Stimulated activated naive CD8-positive, alpha-beta T cell treated with anti-CD3 and anti-CD28 coated beads, Interleukin-15, Interleukin-2, amounts not matched to agents 100 ng/mL and 50 ng/mL, for 24 hours (primary cell): Measurements from ENCODE around the gene TSPAN1.

Experiments used
- H3K27ac Mint-ChIP-seq: one replicate; pipeline ENCODE4 v1.8.0; 2021; ENCODE audit warnings: mild to moderate bottlenecking, mixed read lengths
- H3K27me3 Mint-ChIP-seq: one replicate; pipeline ENCODE4 v1.8.0; 2021; ENCODE audit warnings: mixed read lengths
- H3K36me3 Mint-ChIP-seq: one replicate; pipeline ENCODE4 v1.8.0; 2021; ENCODE audit warnings: low read depth, mixed read lengths
- H3K4me1 Mint-ChIP-seq: one replicate; pipeline ENCODE4 v1.8.0; 2021; ENCODE audit warnings: low read depth, mixed read lengths
- H3K4me3 Mint-ChIP-seq: one replicate; pipeline ENCODE4 v1.8.0; 2021; ENCODE audit warnings: mild to moderate bottlenecking, mixed read lengths
- H3K9me3 Mint-ChIP-seq: one replicate; pipeline ENCODE4 v1.8.0; 2021; ENCODE audit warnings: mixed read lengths

Gene TSPAN1

GRCh38 chr1:46175243-46175642 is 356 bp downstream of the TSPAN1 start:
- Mint-ChIP-seq H3K27ac (no peak overlapping the region), H3K9me3 (no peaks in the 10 kb centered on the region)

GRCh38 chr1:46176211-46176865 is 1.5 kb downstream of the TSPAN1 start, which contains the start of gene P3R3URF:
P3R3URF (minus strand) TSS chr1:46176488; CDS start chr1:46176471, 17 bp downstream.
- Mint-ChIP-seq H3K9me3 (no peaks in the 10 kb centered on the region), H3K36me3 (no peaks in the 10 kb centered on the region), H3K27ac (no peak within 1 kb of the TSS), H3K27me3 (no peaks in the 10 kb centered on the region), H3K4me1 (no peaks in the 10 kb centered on the region), H3K4me3 (no peak within 1 kb of the TSS)

More at GRCh38 chr1:46175243-46175642, 356 bp downstream of the TSPAN1 start:
- no peaks in the 10 kb centered on the region for H3K4me1 Mint-ChIP-seq
- H3K4me3 Mint-ChIP-seq: no peak overlapping the region
- H3K36me3 Mint-ChIP-seq: no peaks in the 10 kb centered on the region
- no peaks in the 10 kb centered on the region for H3K27me3 Mint-ChIP-seq

DNA sequence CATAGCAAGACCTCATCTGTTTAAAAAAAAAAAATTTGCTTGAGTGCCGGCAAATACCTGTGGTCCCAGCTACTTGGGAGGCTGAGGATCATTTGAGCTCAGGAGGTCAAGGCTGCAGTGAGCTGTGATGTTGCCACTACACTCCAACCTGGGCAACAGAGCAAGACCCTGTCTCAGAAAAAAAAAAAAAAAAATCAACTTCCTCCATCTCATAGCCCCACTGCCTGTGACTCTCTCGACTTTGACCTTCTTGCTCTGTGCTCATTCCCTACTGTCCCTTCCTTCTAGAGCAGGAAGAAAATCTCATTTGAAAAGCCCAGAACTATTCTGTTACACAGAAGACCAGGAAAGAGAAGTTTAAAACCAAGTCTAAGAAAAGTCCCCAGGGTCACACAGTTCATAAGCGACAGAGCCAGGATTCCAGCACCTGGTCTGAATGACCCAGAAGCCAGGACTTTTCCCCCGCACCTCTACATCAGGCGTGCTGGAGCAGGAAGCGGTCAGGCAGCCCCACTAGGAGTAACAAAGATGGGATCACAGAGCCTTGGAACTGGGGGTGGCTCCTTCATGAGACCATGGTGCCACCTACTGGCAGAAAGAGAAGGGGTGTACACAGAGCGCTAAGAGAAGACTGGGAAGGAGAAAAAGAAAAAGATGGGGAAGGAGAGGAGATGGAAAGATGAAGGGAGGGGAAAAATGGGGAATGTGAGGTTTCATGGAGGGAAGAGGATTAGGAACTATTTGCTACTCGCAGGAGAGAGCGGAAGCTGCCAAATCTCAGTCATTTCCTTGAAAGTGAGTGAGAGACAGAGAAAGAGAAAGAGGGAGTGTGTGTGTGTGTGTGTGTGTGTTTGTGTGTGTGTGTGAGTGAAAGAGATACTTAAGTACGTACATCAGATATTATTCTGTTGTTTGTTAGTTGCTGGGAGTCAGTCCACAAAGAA is 4.5 kb downstream of the TSPAN1 start:
- no peaks in the 10 kb centered on the region for H3K36me3 Mint-ChIP-seq
- H3K27me3 Mint-ChIP-seq: no peaks in the 10 kb centered on the region
- H3K9me3 Mint-ChIP-seq: no peaks in the 10 kb centered on the region
- H3K4me1 Mint-ChIP-seq: peaks cover 9% of the 10 kb centered on the region
- H3K4me3 Mint-ChIP-seq: no peak overlapping the region
- no peak overlapping the region for H3K27ac Mint-ChIP-seq

DNA sequence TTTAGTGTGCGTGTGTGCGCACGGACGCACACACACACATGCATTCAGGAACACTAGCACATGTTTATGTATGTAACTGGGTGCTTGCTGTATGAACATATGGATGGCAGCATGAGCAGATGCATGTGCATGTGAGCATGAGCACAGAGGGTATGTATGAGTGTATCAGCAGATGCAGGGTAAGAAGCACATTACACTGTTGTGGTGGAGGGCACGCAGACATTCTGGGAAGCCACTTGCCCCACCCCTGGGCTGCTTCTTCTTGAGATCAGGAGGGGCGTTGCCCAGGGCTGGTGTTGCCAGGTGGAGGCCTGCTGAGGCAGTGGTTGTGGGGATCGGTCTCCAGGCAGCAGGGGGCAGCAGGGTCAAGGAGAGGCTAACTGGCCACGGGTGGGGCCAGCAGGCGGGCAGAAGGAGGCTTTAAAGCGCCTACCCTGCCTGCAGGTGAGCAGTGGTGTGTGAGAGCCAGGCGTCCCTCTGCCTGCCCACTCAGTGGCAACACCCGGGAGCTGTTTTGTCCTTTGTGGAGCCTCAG is 5.3 kb downstream of the TSPAN1 start:
- H3K27me3 Mint-ChIP-seq: no peaks in the 10 kb centered on the region
- no peak overlapping the region for H3K27ac Mint-ChIP-seq
- H3K4me1 Mint-ChIP-seq: peaks cover 16% of the 10 kb centered on the region

GRCh38 chr1:46181343-46182260 is 6.7 kb downstream of the TSPAN1 start:
- H3K9me3 Mint-ChIP-seq: no peaks in the 10 kb centered on the region
- no peaks in the 10 kb centered on the region for H3K36me3 Mint-ChIP-seq
- H3K4me3 Mint-ChIP-seq: no peak overlapping the region
- no peak overlapping the region for H3K27ac Mint-ChIP-seq
- H3K27me3 Mint-ChIP-seq: no peaks in the 10 kb centered on the region
- peaks cover 26% of the 10 kb centered on the region for H3K4me1 Mint-ChIP-seq

More for the DNA sequence above, 5.3 kb downstream of the TSPAN1 start:
- no peaks in the 10 kb centered on the region for H3K9me3 Mint-ChIP-seq
- H3K4me3 Mint-ChIP-seq: no peak overlapping the region
- no peaks in the 10 kb centered on the region for H3K36me3 Mint-ChIP-seq

GRCh38 chr1:46183079-46183847 is 8.4 kb downstream of the TSPAN1 start:
- peaks cover 26% of the 10 kb centered on the region for H3K4me1 Mint-ChIP-seq
- no peak overlapping the region for H3K27ac Mint-ChIP-seq
- no peak overlapping the region for H3K4me3 Mint-ChIP-seq
- no peaks in the 10 kb centered on the region for H3K27me3 Mint-ChIP-seq
- no peaks in the 10 kb centered on the region for H3K9me3 Mint-ChIP-seq
- no peaks in the 10 kb centered on the region for H3K36me3 Mint-ChIP-seq

DNA sequence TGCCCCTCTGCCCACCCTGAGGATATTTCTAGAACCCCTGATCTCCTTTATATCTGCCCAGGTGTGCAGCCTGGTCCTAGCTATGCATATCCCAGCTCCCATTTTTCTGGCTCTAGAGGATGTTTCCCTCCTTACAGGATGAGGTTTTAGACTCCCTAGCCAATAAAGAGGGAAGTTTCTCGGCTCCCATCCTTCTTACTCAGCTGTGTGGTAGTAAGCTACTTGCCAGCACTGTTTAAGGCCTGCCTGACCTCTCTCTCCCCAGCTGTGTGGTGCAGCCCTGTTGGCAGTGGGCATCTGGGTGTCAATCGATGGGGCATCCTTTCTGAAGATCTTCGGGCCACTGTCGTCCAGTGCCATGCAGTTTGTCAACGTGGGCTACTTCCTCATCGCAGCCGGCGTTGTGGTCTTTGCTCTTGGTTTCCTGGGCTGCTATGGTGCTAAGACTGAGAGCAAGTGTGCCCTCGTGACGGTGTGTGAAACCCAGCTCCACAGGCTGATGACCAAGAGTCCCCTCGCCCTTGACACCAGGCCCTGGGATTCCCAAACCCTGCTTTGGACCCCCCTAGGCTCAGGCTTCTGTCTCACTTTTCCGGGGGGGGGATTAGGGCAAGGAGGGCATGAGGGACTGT is 9.2 kb downstream of the TSPAN1 start:
- no peaks in the 10 kb centered on the region for H3K9me3 Mint-ChIP-seq
- no peaks in the 10 kb centered on the region for H3K36me3 Mint-ChIP-seq
- H3K27me3 Mint-ChIP-seq: no peaks in the 10 kb centered on the region
- peak overlapping the region; percentile 89 for H3K27ac Mint-ChIP-seq
- peaks cover 26% of the 10 kb centered on the region for H3K4me1 Mint-ChIP-seq
- H3K4me3 Mint-ChIP-seq: no peak overlapping the region

DNA sequence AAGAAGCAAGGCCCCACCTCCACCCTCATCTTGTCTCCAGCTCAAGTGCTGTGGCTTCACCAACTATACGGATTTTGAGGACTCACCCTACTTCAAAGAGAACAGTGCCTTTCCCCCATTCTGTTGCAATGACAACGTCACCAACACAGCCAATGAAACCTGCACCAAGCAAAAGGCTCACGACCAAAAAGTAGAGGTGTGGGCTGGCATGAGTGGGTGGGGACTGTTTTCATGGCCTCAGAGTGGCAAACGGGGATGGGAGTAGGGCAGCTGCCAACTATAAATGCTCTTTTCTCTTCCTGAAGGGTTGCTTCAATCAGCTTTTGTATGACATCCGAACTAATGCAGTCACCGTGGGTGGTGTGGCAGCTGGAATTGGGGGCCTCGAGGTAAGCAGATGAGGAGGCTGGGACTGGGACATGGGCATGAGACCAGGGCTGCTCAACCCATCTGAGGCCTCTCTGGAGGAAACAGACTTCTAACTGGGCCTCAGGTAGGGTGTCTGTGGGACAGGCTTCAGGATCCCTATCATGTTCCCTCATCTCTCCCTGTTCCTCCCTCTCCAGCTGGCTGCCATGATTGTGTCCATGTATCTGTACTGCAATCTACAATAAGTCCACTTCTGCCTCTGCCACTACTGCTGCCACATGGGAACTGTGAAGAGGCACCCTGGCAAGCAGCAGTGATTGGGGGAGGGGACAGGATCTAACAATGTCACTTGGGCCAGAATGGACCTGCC is 10.2 kb downstream of the TSPAN1 start:
- H3K36me3 Mint-ChIP-seq: peaks cover 4% of the 10 kb centered on the region
- no peaks in the 10 kb centered on the region for H3K27me3 Mint-ChIP-seq
- H3K27ac Mint-ChIP-seq: peak overlapping the region; percentile 89
- H3K4me1 Mint-ChIP-seq: peaks cover 26% of the 10 kb centered on the region
- no peaks in the 10 kb centered on the region for H3K9me3 Mint-ChIP-seq
- peak overlapping the region; percentile 65 for H3K4me3 Mint-ChIP-seq

DNA sequence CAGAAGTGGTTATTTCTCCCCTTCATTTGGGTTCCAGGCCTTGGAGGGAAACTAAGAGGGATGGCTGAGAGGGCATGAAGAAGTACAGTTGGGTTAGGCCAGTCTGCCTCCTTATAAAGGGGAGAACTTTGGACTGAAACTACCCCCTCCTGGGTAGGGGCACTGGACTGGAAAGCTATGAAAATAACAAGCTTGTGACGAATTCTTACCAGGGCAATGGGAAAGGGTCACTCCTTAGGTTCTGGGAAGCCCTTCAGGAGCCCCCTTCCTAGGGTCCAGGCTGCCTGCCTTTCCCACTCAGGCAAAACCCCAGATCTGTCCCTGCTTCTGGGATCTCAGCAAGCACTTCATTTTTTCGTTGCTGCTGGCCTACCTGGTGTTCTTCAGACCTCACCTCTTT is 11.2 kb downstream of the TSPAN1 start:
- Mint-ChIP-seq H3K36me3 (peaks cover 4% of the 10 kb centered on the region), H3K4me1 (peaks cover 26% of the 10 kb centered on the region), H3K4me3 (no peak overlapping the region), H3K9me3 (no peaks in the 10 kb centered on the region), H3K27ac (no peak overlapping the region), H3K27me3 (no peaks in the 10 kb centered on the region)

- Mint-ChIP-seq H3K27ac (no peak overlapping the region), H3K4me3 (no peak overlapping the region)
Observed at GRCh38 chr1:46187106-46187869, 12.4 kb downstream of the TSPAN1 start.

GRCh38 chr1:46188295-46189030 is 13.6 kb downstream of the TSPAN1 start:
- Mint-ChIP-seq H3K9me3 (no peaks in the 10 kb centered on the region), H3K4me1 (peaks cover 26% of the 10 kb centered on the region), H3K27ac (no peak overlapping the region), H3K4me3 (no peak overlapping the region), H3K27me3 (no peaks in the 10 kb centered on the region), H3K36me3 (peaks cover 14% of the 10 kb centered on the region)

More at GRCh38 chr1:46187106-46187869, 12.4 kb downstream of the TSPAN1 start:
- peaks cover 4% of the 10 kb centered on the region for H3K36me3 Mint-ChIP-seq
- H3K4me1 Mint-ChIP-seq: peaks cover 26% of the 10 kb centered on the region
- H3K27me3 Mint-ChIP-seq: no peaks in the 10 kb centered on the region
- no peaks in the 10 kb centered on the region for H3K9me3 Mint-ChIP-seq

DNA sequence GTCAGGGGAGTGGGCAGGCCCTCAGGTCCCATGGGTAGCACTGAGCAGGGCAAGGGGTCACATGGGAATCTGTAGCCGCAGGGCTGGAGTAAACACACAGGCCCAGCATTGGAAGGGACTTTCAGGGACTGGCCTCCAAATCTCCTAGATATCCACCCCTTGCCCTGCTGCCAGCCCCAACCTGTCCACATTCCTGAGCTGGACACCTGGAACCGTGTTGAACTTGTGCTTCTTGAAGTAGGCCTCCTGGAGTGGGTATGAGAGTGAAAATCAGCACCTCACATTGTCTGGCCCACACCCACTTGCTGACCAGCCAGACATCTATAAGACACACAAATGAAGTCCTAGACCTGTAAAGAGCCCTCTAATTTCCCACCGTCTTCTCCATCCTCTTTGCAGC is 15.7 kb downstream of the TSPAN1 start:
- Mint-ChIP-seq H3K27me3 (no peaks in the 10 kb centered on the region), H3K27ac (no peak overlapping the region), H3K4me1 (peaks cover 6% of the 10 kb centered on the region), H3K9me3 (no peaks in the 10 kb centered on the region), H3K4me3 (no peak overlapping the region), H3K36me3 (peaks cover 21% of the 10 kb centered on the region)
